GM19395 (cell line): ENCODE measurements around the gene KYNU.
"Not testable (repeated sequence)": the region's sequence is repeated elsewhere in the genome, so short reads cannot be mapped to it uniquely, and the experiment has no call there.

Experiments used
- ATAC-seq: cut with Tn5 transposase; IDR thresholded peaks from one replicate; pipeline ENCODE4 v1.9.1; 2021; ENCODE audit warnings: mild to moderate bottlenecking, moderate library complexity; ENCODE audit not compliant: unreplicated experiment

Gene KYNU

GRCh38 chr2:143081616-143082015 is 204.2 kb downstream of the KYNU start:
- no peak for ATAC-seq

- ATAC-seq: no peak
Observed at GRCh38 chr2:143083636-143084035, 206.2 kb downstream of the KYNU start.

- ATAC-seq: no peak
Observed at GRCh38 chr2:143084462-143084861, 207.0 kb downstream of the KYNU start.

GRCh38 chr2:143085125-143085784 is 207.8 kb downstream of the KYNU start:
- ATAC-seq: peak; percentile 84

- ATAC-seq: no peak
Observed at GRCh38 chr2:143087033-143087432, 209.6 kb downstream of the KYNU start.

- ATAC-seq: no peak
Observed at GRCh38 chr2:143088388-143088787, 210.9 kb downstream of the KYNU start.

- ATAC-seq: not testable (repeated sequence)
Observed at GRCh38 chr2:143089520-143089919, 212.1 kb downstream of the KYNU start.
